PFSK-1 (cell line): ENCODE data around the gene CD52.

Source experiments
- POLR2AphosphoS5 ChIP-seq: IDR thresholded peaks from 2 replicates; pipeline ENCODE4 v1.6.1; 2012; ENCODE audit warnings: low read depth, mild to moderate bottlenecking, control low read depth, low read length, moderate library complexity
- TAF1 ChIP-seq: IDR thresholded peaks from 2 replicates; pipeline ENCODE4 v1.6.1; 2012; ENCODE audit warnings: low read length, control low read depth, borderline replicate concordance; ENCODE audit not compliant: insufficient read depth

DNA sequence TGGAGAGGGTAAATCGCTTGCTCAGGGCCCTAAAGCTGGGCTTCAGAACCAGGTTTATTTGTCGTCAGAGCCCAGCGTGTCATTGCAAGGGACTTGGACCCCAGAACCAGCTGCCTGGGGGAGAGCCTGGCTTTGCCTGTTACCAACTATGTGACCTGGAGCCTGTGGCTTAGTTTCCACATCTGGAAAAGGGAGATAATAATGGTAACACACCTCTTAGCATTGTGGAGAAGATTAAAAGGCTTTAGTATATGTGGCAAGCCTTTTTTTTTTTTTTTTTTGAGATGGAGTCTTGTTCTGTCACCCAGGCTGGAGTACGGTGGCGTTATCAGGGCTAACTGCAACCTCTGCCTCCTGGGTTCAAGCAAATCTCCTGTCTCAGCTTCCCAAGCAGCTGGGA lies 12.5 kb downstream of the CD52 start:
- TF ChIP-seq TAF1 (no peak), POLR2AphosphoS5 (no peak)
